Ramos (cell line): Measurements from ENCODE around the gene MYO1E.

Experiments
- in situ Hi-C: fragments of 300-500 bp; cut with MboI; formaldehyde crosslinking; loops from one replicate; pipeline ENCODE4 v1.14.3; 2022; ENCODE audit warnings: low sequenced_read_pairs; ENCODE audit not compliant: unreplicated experiment

The MYO1E gene

DNA sequence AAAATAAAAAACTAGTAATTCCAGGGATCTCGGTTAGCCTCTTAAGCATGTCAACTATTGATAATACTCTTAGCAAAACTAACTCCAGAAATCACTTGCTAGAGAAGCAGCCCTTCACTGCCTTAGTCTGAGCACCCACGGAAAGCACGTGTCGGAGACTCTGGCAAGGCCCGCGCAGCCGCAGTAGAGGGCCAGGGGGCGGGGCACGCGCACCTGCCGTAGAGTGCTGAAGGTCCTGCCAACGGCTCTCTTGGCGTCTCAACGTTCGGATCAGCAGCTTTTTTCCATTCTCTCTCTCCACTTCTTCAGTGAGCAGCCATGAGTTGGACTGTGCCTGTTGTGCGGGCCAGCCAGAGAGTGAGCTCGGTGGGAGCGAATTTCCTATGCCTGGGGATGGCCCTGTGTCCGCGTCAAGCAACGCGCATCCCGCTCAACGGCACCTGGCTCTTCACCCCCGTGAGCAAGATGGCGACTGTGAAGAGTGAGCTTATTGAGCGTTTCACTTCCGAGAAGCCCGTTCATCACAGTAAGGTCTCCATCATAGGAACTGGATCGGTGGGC is 166.0 kb downstream of the MYO1E start, which contains the start of gene LDHAL6B:
LDHAL6B (plus strand) TSS at position 221 of the 561 bp plus-strand sequence; CDS start at position 319, 98 bp downstream.
- in situ Hi-C loops: no loop called here

GRCh38 chr15:59205839-59206622 is 166.6 kb downstream of the MYO1E start:
- in situ Hi-C loops: no loop called here

- in situ Hi-C loops: no loop called here
These were observed 169.0 kb downstream of the MYO1E start for GRCh38 chr15:59203657-59204056.

DNA sequence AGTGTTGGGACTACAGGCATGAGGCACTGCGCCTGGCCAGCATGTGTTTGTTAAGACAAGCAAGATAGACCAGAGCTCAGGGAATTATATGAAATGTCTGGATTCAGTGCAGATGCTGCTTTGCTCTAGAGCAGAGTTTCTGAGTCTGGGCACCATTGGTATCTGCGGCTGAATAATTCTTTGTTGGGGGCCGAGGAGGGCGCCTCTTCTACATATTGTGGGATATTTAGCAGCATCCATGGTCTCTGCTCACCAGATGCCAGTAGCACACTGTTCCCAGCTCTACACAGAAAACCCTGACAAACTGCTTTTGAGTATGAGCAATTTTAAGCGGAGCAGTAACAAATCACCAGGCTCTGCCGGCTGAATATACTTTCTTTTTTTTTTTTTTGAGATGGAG is 169.7 kb downstream of the MYO1E start:
- in situ Hi-C loops: no loop called here

- in situ Hi-C loops: no loop called here
These were observed 172.1 kb downstream of the MYO1E start for GRCh38 chr15:59200560-59200959.

- in situ Hi-C loops: no loop called here
These were observed 172.8 kb downstream of the MYO1E start for GRCh38 chr15:59199626-59200465.

- in situ Hi-C loops: no loop called here
These were observed 175.2 kb downstream of the MYO1E start for GRCh38 chr15:59197454-59197853.

DNA sequence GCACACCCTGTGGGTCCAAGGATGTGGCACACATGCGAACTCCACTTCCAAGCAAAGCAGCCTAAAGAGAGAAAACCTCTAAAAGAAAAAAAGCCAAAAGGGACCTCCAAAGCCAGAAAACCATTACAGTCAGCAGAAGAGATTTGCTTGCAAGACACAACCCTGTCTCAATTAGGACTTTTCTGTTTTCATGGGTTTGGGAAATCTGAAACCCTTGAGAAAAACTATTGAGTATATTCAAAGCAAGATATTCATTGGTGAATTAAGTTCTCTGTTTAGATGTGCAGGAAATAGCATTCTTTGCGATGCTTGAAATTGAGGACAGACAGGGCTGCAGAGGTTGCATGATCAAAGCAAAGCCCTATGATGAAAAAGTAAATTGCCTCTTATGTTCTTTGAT is 176.3 kb downstream of the MYO1E start:
- in situ Hi-C loops: no loop called here

DNA sequence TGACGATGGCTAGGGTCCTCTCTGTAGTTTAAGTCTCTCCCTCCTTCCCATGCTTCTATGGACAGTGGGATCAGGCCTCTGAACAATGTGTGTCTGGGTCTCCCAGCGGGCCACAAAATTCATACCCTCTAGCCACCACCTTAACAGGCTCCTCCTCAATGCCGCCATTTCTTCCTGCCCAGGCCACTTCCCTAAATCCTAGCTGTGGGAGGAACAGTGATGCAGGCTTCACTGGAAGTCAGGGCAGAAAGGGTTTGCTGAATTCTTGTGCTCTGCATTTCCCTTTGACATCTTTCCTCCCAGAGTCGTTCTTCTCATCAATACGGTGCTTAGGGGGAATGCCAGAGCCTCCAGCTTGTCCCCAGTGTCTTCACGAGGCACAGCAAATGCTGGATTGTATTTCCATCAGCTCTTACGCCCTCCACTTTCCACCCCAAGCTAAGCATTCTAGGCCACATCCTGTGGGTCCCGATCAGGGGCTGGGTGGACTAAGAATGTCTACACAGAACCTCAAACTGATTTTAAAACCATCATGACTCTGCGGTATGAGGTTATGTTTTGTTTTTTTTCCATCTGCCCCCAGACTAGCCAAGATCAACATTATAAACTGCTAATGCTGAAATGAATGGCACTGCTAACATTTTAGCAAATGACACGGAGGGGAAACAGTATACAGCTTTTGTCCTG is 177.9 kb downstream of the MYO1E start:
- in situ Hi-C loops: no loop called here

DNA sequence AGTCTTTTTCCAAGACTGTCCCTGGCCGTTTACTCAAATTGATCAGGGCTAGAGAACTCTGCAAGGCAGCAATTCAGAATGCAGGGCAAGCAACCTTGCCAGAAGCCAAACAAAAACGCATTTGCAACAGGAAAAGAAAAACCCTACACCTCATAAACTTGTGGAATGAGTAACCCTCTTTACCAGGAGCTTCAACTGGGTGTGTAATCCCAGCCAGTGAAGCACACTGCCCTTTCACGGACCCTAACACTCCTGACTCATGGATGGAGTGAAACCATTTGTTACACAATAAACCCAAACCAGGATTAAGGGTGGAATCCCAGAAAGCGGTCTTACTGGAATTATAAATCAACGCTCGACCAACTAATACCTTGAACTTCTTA is 180.8 kb downstream of the MYO1E start:
- in situ Hi-C loops: no loop called here

GRCh38 chr15:59190291-59190690 is 182.4 kb downstream of the MYO1E start:
- in situ Hi-C loops: no loop called here

DNA sequence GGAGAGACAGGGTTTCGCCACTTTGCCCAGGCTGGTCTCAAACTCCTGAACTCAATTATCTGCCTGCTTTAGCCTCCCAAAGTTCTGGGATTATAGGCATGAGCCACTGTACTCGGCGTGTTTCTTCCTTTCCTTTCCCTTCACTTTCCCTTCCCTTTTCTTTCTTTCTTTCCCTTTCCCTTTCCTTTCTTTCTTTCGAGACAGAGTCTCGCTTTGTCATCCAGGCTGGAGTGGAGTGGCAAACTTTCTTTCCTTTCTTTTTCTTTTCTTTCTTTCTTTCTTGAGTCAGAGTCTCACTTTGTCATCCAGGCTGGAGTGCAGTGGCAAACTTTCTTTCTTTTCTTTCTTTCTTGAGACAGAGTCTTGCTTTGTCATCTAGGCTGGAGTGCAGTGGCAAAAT is 183.4 kb downstream of the MYO1E start:
- in situ Hi-C loops: no loop called here

DNA sequence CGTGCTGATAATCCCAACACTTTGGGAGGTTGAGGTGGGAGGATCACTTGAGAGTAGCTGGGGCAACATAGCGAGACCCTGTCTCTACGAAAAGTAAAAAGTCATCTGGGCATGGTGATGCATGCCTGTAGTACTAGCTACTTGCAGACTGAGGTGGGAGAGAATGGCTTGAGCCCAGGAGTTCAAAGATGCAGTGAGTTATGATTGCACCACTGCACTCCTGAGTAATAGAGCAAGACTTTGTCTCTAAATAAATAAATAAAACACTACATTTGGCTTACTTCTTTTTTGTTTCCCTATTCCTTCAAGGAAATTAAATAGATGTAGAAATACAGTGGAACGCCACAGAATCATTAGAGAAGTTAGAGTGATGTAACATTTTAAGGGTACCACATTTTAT is 186.2 kb downstream of the MYO1E start:
- in situ Hi-C loops: no loop called here

DNA sequence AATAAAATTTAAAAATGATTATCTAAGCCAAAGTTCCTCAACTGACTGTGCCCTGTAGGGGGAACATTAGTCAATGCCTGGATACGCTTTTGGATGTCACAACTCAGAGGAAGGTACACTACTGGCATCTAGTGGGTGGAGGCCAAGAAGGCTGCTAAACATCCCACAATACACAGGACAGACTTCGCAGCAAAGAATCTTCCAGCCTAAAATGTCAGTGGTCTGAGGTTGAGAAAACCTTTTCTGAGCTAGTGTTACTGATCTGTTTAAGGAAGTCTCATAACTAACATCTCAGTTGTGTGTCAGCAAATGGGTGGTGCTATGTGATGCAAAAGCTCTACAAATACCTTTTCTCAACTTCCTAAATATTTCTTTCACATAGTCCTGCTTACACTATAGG is 186.9 kb downstream of the MYO1E start:
- in situ Hi-C loops: no loop called here

DNA sequence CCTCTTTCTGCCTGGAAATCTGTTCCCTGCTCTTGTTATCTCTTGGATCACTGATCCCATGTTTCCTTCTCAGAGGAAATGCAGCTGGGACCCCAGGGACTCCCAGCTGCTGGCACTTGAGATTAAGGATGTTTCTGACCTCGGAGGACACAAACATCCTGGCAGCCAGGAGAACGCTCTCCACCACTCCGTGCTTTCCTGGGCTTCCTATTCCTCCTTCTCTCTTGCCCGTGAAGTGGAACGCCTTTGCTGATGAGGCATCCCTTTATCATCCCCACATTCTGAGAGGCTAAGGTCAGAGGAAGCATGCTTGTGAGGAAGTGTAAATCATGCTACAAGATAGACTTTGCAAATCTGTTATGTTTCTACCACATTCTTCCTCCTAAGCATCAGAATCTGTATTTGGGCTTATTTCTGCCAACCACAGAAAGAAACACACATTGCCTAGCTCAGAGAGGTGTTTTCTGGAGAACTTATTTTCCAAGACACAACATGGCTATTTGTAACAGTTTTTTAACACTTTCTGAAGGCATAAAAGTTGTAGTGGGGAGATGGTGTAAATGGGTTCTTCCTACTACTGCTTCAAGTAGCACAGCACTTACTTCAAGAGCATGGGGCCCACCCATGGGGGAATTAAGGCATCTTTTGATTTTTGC is 191.6 kb downstream of the MYO1E start:
- in situ Hi-C loops: no loop called here

DNA sequence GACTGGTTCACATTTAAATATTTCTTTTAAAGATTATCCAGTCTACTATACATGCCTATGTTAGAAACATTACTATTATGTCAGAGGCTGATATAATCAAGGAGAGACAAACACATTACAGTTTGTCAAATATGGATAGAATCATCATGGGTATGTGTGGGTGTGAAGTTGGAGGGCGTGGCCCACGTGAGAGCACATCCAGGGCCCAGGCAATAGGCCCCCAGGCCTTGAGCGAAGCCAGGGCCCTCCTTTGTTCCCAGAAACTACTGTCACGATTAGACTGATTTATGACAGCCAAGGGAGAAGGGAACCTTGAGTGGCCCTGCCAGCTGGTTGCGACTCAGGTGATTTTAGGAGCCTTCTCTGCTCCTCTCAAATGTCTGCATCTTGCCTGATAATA is 193.0 kb downstream of the MYO1E start:
- in situ Hi-C loops: no loop called here

DNA sequence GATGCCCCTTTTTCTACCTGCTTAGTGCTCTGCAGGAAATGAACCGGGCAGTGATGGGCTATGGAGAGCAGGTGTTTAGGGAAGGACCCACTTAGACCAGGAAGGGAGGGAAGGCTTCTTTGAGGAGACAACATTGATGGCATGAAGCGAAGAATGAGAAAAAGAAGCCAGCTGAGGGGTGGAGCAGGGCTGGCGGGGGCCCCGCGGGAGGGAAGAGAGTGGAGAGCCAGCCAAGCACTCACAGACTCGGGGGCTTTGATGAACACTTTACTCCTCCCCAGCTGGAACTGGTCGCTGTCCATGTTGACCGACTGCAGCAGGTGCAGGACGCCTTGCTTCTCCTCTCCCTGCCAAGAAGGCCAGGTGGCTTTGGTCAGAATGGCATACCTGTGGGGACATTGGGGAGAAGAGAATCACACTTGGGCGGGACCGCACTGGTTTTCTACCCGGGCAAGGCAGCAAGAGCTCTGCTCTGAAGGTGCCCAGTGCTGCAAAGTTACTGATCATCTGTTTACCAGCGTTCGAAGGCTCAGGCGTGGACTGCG is 194.4 kb downstream of the MYO1E start:
- in situ Hi-C loops: no loop called here

- in situ Hi-C loops: no loop called here
These were observed 195.4 kb downstream of the MYO1E start for GRCh38 chr15:59177317-59177660.

DNA sequence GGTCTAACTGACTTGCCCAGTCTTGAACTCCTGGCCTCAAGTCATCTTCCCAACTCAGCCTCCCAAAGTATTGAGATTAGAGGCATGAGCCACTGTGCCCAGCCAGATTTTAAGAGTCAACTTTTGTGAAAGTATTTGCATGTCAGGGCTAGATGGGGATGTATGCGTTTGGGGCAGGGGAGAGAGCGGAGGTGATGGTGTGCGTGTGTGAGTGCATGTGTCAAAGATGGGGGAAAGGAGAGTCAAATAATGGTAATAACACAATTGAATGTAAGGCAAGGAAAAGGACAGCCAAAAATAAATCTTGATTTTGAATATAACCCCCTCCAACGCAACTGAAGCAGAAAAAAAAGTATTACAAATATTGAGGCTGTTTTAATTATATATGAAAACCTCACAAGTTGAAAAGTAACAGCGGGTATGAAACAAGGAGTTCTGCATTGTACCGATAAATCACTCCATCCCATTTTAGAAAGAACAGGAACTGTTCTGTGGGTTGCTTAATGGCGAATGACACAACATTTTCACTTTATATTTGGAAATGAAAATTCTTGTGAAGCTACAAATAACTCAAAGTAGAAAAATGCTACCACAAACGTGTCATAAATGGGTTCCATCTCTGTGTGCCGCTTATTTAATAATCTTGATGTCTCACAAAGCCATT is 195.9 kb downstream of the MYO1E start:
- in situ Hi-C loops: no loop called here
